PC-3 (cell line): ENCODE data around the gene SYS1. TPM values are rescaled to one million over a fixed set of nuclear protein-coding genes. Genes with fewer than 3 reads are reported as not detected.

Experiments used
- ATAC-seq: fragments of 200-7000 bp; cut with Tn5 transposase; 2 replicates; pipeline ENCODE4 v1.9.1; 2020; ENCODE audit warnings: mild to moderate bottlenecking, moderate library complexity
- BruUV-seq: library from RNA; stranded (reverse); fragments of 400-500 nt; replicated peaks from 2 replicates; lab custom pipeline; 2021; lab: Mats Ljungman, UMichigan
- CTCF ChIA-PET: fragments of 300-600 bp; sonication (Branson Sonifier 250); formaldehyde crosslinking; loops from one replicate; lab custom pipeline; 2022; ENCODE audit warnings: antibody characterized with exemption; lab: Charles Lee
- POLR2A ChIA-PET: fragments of 300-600 bp; sonication (Branson Sonifier 250); formaldehyde crosslinking; loops from one replicate; lab custom pipeline; 2022; ENCODE audit warnings: antibody characterized with exemption; ENCODE audit not compliant: unreplicated experiment; lab: Charles Lee
- DNase-seq: peaks from one replicate; pipeline ENCODE4 v3.0.0-alpha.2; 2015
- H2AFZ ChIP-seq: fragments of 300-600 bp; sonication (generic); 2 replicates; pipeline ENCODE4 v1.6.0; 2016; ENCODE audit warnings: antibody characterized with exemption, low read length
- H3F3A ChIP-seq: fragments of 300-600 bp; sonication (generic); one replicate; pipeline ENCODE4 v1.6.0; 2017; ENCODE audit warnings: antibody characterized with exemption, low read length, control low read depth, mild to moderate bottlenecking; ENCODE audit not compliant: unreplicated experiment
- H3K27ac ChIP-seq: fragments of 300-600 bp; sonication (generic); 2 replicates; pipeline ENCODE4 v1.5.1; 2016; ENCODE audit warnings: mild to moderate bottlenecking, low read length
- H3K27me3 ChIP-seq: fragments of 300-600 bp; sonication (generic); 2 replicates; pipeline ENCODE4 v1.6.1; 2016; ENCODE audit warnings: low read length, mixed read lengths
- H3K36me3 ChIP-seq: fragments of 300-600 bp; sonication (generic); 2 replicates; pipeline ENCODE4 v1.6.1; 2016; ENCODE audit warnings: low read depth, mixed run types, low read length, mixed read lengths
- H3K4me1 ChIP-seq: fragments of 300-600 bp; sonication (generic); 2 replicates; pipeline ENCODE4 v1.5.1; 2016; ENCODE audit warnings: low read length; ENCODE audit not compliant: insufficient read depth
- H3K4me2 ChIP-seq: fragments of 300-600 bp; sonication (generic); 2 replicates; pipeline ENCODE4 v1.6.0; 2016; ENCODE audit warnings: low read length
- H3K4me3 ChIP-seq: fragments of 300-600 bp; sonication (generic); 2 replicates; pipeline ENCODE4 v1.5.1; 2016; ENCODE audit warnings: mild to moderate bottlenecking, low read length, mixed read lengths
- H3K79me2 ChIP-seq: fragments of 300-600 bp; sonication (generic); 2 replicates; pipeline ENCODE4 v1.6.1; 2017; ENCODE audit warnings: low read length, mixed read lengths
- H3K9ac ChIP-seq: fragments of 300-600 bp; sonication (generic); 2 replicates; pipeline ENCODE4 v1.6.0; 2016; ENCODE audit warnings: mild to moderate bottlenecking, low read length
- H3K9me2 ChIP-seq: fragments of 300-600 bp; sonication (generic); replicated peaks from 2 replicates; pipeline ENCODE4 v1.6.1; 2016; ENCODE audit warnings: mixed run types, low read length, mixed read lengths
- H3K9me3 ChIP-seq: fragments of 300-600 bp; sonication (generic); 2 replicates; pipeline ENCODE4 v1.6.1; 2016; ENCODE audit warnings: low read length, mixed read lengths
- H4K20me1 ChIP-seq: fragments of 300-600 bp; sonication (generic); 2 replicates; pipeline ENCODE4 v1.6.1; 2016; ENCODE audit warnings: low read length, mixed read lengths
- EZH2 ChIP-seq: fragments of 300-600 bp; sonication (generic); IDR thresholded peaks from one replicate; pipeline ENCODE4 v1.6.1; 2017; ENCODE audit warnings: antibody characterized with exemption, mild to moderate bottlenecking, low read length; ENCODE audit not compliant: unreplicated experiment
- EZH2phosphoT487 ChIP-seq: fragments of 300-600 bp; sonication (generic); IDR thresholded peaks from 2 replicates; pipeline ENCODE4 v1.6.1; 2018; ENCODE audit warnings: mild to moderate bottlenecking, antibody characterized with exemption, low read length, borderline replicate concordance
- intact Hi-C: fragments of 100-400 bp; cut with micrococcal nuclease; formaldehyde crosslinking; loops from 2 replicates; pipeline ENCODE4 v1.9.0; 2023
- total RNA-seq: library from RNA; depleted of rRNA; stranded (reverse); fragments of >200 nt; gene quantifications from 2 replicates; pipeline ENCODE4 v1.2.3, GENCODE V29; 2014
- TF ChIP-seq, protein P1 (sequence below): fragments of 300-600 bp; sonication (generic); conservative IDR thresholded peaks from 2 replicates; pipeline ENCODE4 v1.5.1; 2017; ENCODE audit warnings: antibody characterized with exemption, low read depth, mild to moderate bottlenecking, low read length

The SYS1 gene
- total RNA-seq, 1 experiment from 2014 or later: 45.2 TPM

GRCh38 chr20:45402946-45403345, 40.0 kb downstream of the SYS1 start:
- no peak for ATAC-seq
- Histone ChIP-seq H3K79me2 (no peaks in the 10 kb centered on the region), H3K36me3 (peaks cover 19% of the 10 kb centered on the region; the same call in 1 of the 2 replicates), H4K20me1 (no peaks in the 10 kb centered on the region), H3K9me2 (no peaks in the 10 kb centered on the region), H3K9me3 (peaks cover 20% of the 10 kb centered on the region), H3K9ac (no peak overlapping the region), H3K4me1 (peaks cover 8% of the 10 kb centered on the region; the same call in 1 of the 2 replicates), H3K27ac (no peak overlapping the region), H3K4me3 (no peak overlapping the region), H2AFZ (no peak overlapping the region), H3F3A (no peaks in the 10 kb centered on the region), H3K4me2 (no peak overlapping the region), H3K27me3 (no peaks in the 10 kb centered on the region)
- TF ChIP-seq, protein P1, sequence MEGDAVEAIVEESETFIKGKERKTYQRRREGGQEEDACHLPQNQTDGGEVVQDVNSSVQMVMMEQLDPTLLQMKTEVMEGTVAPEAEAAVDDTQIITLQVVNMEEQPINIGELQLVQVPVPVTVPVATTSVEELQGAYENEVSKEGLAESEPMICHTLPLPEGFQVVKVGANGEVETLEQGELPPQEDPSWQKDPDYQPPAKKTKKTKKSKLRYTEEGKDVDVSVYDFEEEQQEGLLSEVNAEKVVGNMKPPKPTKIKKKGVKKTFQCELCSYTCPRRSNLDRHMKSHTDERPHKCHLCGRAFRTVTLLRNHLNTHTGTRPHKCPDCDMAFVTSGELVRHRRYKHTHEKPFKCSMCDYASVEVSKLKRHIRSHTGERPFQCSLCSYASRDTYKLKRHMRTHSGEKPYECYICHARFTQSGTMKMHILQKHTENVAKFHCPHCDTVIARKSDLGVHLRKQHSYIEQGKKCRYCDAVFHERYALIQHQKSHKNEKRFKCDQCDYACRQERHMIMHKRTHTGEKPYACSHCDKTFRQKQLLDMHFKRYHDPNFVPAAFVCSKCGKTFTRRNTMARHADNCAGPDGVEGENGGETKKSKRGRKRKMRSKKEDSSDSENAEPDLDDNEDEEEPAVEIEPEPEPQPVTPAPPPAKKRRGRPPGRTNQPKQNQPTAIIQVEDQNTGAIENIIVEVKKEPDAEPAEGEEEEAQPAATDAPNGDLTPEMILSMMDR: no peak
- TF ChIP-seq EZH2 (no peak), EZH2phosphoT487 (no peak)
- BruUV-seq: no TSS peak
- intact Hi-C loops: no loop called here
- ChIA-PET CTCF (interaction anchor here (0.5 kb wide), 2 partner anchors 30 to 40 kb away, joined by 3 to 5 read pairs; partner anchors contain the start of gene SYS1), POLR2A (no interaction called here)
- peak; percentile 28 for DNase-seq

- peaks cover 18% of the 10 kb centered on the region; the same call in 1 of the 2 replicates for H3K36me3 ChIP-seq
- H3K27ac ChIP-seq: no peak overlapping the region
- ChIA-PET CTCF (no interaction called here), POLR2A (interaction anchor here (0.6 kb wide), 1 partner anchor 60 kb away, joined by 4 read pairs; no protein-coding TSS in a partner anchor)
- no peaks in the 10 kb centered on the region for H3F3A ChIP-seq
- no peak overlapping the region for H3K4me3 ChIP-seq
- DNase-seq (no peak), ATAC-seq (no peak)
- no peaks in the 10 kb centered on the region for H3K9me2 ChIP-seq
- intact Hi-C loops: no loop called here
- H4K20me1 ChIP-seq: no peaks in the 10 kb centered on the region
- peaks cover 11% of the 10 kb centered on the region; the same call in 1 of the 2 replicates for H3K9me3 ChIP-seq
- BruUV-seq: no TSS peak
- H3K4me2 ChIP-seq: no peak overlapping the region
- H3K4me1 ChIP-seq: peaks cover 8% of the 10 kb centered on the region; the same call in 1 of the 2 replicates
- TF ChIP-seq EZH2: no peak
- TF ChIP-seq EZH2phosphoT487: no peak
- TF ChIP-seq, protein P1: no peak
- H3K9ac ChIP-seq: no peak overlapping the region
- no peak overlapping the region for H2AFZ ChIP-seq
- no peaks in the 10 kb centered on the region for H3K27me3 ChIP-seq
- no peaks in the 10 kb centered on the region for H3K79me2 ChIP-seq
These were observed 41.5 kb downstream of the SYS1 start for GRCh38 chr20:45404438-45404837.

DNA sequence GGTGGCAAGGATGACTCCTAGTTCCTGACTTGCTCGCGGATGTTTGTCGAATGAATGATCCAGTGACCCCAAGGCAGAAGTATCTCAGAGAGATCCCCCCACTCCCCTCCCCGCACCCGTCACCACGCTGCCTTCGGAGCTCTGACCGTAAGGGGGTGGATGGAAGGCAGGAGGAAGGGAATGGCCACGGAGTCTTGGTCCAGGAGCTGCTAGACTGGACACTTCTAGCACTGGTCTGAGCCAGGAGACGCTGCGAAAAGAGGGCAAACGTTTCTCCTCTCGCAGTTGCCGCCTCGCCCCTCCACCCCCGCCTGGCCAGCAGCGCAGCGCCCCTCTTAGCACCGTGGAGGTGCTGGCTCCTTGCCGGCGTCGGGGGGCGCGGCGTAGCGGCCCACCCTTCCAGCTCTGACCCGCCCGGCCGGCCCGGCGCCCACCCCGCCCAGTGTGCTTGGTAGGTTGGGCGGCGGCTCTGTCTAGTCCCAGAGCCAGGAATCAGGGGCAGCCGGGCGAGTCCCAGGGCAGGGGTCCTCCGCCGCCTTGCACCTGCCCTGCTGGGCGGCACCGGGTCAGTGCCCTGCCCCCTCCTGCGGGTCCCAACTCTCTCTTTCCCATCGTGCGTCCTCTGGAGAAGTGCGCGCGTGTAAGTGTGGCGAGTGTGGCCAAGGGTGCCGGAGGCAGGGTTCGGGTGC, 42.8 kb downstream of the SYS1 start:
- BruUV-seq: TSS peak; percentile 42
- Histone ChIP-seq H3K9me3 (peaks cover 3% of the 10 kb centered on the region; the same call in 1 of the 2 replicates), H3K4me2 (peak overlapping the region; percentile 99), H3K36me3 (peaks cover 6% of the 10 kb centered on the region; the same call in 1 of the 2 replicates), H3K4me3 (peak overlapping the region; percentile 88), H3K9ac (peak overlapping the region; percentile 80), H3K27me3 (no peaks in the 10 kb centered on the region), H3F3A (no peaks in the 10 kb centered on the region), H2AFZ (peak overlapping the region; percentile 93), H4K20me1 (no peaks in the 10 kb centered on the region), H3K9me2 (no peaks in the 10 kb centered on the region), H3K4me1 (peaks cover 14% of the 10 kb centered on the region), H3K79me2 (no peaks in the 10 kb centered on the region), H3K27ac (peak overlapping the region; percentile 30)
- ATAC-seq: peak; percentile 74
- DNase-seq: peak; percentile 71
- ChIA-PET CTCF (interaction anchor here (0.9 kb wide), 1 partner anchor 39 kb away, joined by 4 read pairs; no protein-coding TSS in a partner anchor), POLR2A (interaction anchor here (0.6 kb wide), 1 partner anchor 958 kb away, joined by 5 read pairs; no protein-coding TSS in a partner anchor)
- intact Hi-C loops: no loop called here
- TF ChIP-seq, protein P1: no peak
- TF ChIP-seq EZH2phosphoT487: no peak
- TF ChIP-seq EZH2: no peak
